HG02973 (cell line): Measurements from ENCODE around the gene TMEM272.

Experiments
- ATAC-seq: cut with Tn5 transposase; IDR thresholded peaks from one replicate; pipeline ENCODE4 v1.9.1; 2021; ENCODE audit warnings: moderate library complexity; ENCODE audit not compliant: unreplicated experiment

Gene TMEM272

DNA sequence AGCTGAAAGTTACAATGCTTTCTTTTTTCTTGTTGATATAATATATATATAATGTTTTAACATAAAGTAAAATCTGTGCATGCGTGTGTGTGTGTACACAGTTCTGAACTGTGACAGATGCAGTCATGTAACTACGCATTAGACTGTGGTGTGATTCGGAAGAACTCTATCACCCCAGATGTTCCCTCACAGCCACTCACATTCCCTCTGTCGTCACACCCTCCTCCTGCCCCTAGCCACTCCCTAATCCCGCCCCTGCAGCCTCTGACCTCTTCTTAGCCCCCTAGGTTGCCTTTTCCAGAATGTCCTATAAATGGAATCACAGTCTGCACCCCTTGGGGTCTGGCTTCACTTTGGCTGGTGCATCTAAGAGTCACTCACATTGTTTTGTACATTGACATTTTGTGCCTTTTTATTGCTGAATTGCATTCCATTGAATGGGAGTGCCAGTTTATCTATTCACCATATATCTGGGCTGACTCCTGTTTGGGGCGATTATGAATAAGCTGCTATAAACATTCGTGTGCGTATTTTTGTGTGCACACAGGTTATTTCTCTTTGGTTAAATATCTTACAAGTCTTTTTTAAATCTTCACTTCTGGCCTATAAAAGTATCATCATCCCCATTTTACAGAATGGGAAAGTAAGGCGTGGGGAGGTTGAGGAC, 61.4 kb downstream of the TMEM272 start:
- no peak for ATAC-seq

DNA sequence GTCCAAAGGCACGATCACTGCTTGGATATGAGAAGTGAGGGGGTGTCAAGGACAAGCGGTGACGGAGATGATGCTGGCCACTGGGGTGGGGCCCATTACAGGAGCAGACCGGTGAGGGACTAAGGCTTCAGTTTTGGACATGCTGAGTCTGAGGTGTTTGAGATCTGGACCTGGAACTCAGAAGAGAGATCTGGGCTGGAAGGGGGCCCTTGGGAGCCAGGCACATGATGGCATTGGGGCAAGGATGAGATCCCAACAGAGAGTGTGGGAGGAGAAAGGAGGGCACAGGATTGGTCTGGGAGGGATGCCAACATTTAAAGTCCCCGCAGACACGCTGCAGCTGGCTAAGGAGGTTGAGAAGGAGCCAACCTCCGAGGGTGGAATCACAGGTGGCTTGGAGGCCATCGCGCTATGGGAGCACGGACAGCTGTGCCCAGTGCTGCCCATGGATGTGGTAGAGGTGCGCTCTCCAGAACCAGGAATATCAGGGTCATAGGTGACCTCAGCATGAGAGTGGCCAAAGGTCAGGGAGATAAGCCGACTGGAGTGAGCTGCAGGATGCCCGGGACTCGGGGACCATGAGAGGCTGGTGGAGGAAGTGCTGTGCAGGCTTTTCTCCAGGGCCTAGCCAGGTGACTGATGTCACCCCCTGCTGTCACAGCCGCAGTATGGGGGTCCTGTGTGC, 62.8 kb downstream of the TMEM272 start:
- no peak for ATAC-seq

DNA sequence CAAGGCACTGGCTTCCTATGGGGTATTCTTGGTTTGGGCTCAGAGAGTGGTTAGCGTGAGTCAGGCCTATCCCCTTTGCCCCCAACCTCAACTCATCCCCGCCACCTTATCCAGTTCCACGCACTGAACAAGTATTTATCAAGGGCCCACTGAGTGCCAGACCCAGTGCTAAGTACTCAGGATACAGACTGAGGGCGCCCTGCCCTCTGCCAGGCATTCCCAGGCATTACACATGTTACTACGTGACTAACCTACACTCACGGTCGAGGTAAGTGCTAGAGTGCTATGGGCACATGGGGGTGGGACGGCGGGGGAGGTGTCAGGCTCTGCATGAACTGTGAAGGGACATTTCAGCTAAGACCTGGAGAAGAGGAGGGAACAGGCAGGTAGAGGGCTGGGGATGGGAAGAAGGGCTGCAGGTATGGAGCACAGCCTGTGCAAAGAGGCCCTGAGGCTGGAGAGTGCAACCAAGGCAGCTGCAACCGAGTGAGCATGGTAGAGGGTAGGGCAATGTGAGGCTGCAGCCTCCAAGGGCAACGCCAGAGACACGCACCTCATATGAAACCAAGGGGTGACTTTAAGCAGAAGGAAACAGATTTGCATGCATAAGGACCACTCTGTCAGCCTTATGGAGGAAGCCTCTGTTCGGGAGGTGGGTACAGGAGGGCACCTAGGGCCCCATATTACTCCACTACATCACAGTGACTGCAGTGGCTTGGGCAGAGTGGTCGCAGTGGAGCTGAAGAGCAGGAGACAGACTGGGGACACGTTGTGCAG, 63.5 kb downstream of the TMEM272 start:
- no peak for ATAC-seq

DNA sequence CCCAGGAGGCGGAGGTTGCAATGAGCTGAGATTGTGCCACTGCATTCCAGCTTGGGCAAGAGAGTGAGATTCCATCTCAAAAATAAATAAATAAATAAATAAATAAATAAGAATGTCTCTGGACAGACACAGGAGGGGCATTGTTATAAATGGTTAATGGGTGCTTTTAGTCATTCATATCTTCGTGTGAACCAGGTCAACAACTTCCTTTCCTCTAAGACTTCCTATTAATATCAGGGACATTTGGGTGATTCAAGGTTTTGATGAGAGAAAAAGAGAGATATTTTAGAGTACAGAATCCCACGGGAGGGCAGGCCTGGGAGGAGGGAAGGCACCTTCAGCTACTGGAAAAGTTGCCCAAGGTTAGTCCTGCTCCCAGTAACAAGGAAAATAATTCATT, 64.9 kb downstream of the TMEM272 start:
- ATAC-seq = no peak

DNA sequence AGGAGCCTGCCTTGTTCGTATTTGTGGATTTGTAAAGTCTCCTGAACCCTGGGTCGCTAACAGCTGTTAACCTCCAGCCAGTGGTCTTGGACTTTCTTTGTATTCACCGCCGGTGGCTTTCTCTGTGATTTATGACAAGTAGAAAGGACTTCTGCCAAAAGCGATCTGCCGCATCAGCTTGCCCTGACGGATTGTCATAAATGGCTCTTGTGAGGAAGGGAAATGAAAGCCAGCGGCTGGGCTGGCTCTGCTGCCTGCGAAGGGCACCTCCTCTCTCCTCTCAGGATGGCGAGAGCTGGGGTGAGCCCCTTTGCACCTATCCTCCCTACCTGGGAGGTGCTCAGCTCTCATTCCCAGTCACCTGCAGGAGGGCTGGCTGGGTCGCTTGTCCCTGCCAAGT, 66.6 kb downstream of the TMEM272 start:
- no peak for ATAC-seq

DNA sequence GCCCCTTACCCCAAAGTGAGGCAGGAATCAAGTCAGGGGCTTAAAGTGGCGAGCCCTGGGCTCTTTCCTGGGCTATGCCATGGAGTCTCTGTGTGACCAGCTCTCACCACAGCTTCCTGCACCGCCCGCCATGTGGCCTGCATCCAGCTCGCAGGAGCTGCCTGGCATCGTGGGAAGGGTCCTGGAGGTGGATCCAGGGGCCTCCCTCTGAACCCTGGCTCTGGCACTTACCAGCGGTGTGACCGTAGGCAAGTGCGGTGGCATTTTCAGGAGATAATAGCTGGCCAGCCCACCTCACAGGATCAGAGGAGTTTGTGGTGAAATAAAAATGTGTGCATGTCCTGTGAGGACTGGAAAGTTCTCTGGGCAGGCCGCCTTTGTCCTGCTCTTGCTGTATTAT, 67.1 kb downstream of the TMEM272 start:
- ATAC-seq = no peak

DNA sequence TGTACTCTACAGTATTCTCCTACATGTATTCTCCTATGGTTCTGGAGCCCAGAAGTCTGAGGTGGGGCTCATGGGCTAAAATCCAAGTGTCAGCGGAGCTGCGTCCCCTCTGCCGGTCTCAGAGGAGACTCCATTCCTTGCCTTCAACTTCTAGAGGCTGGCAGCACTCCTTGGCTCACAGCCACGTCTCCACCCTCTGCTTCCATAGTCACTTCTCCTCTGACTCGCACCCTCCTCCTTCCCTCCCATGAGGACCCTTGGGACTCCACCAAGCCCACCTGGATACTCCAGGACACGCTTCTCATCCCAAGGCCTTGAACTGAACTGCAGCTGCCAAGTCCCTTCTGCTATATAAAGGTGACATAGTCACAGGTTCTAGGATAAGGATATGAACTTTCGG, 68.8 kb downstream of the TMEM272 start:
- ATAC-seq = no peak

DNA sequence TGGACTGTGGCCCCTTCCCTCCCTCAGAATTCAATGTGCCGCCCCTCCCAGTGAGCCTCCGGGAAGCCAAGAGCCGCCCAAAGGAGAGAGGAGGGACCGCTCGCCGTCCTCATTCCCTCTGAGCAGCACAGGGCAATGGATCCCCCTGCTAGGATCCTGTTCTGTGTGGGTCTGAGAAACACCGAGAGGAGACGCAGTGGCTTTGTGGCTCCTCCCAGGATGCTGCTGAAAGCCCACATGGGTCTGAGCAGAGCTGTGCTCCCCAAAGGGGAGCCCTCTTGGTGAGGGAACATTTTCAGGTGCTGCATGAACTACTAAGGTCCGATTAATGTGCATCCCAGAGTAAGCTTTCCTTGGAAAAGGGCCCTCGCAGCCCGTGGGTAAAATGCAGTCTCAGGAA, 71.5 kb downstream of the TMEM272 start:
- ATAC-seq = no peak

DNA sequence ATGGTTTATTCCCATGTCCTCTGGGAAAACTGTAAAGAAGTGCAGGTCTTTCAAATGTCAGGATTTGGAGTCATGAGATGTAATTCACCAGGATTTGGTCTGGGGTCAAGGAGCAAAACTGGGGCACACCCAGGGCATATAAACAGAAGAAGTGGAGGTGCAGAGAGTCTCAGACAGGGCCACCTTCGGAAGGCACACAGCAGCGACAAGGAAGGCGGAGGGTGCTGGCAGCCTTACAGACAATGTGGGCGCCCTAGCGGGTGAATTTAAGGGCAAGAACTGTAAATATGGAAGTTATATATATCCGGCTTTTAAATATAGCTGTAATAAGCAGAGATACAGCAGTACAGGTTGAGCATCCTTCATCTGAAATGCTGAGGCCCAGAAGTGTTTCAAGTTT, 72.2 kb downstream of the TMEM272 start:
- no peak for ATAC-seq

DNA sequence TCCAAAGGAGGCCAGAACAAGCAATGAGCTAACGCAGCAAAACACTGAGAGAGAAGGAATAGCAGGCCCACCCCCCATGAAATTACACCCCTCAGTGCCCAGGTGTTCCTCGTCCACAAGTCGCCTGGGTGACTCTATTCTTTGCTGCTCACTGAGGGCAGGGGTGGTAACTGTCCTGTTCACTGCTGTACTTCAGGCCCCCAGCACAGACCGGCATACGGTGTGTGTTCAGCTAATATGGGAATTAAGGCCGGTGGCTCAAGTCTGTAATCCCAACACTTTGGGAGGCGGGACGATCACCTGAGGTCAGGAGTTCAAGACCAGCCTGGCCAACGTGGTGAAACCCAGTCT, 72.9 kb downstream of the TMEM272 start:
- ATAC-seq = no peak

DNA sequence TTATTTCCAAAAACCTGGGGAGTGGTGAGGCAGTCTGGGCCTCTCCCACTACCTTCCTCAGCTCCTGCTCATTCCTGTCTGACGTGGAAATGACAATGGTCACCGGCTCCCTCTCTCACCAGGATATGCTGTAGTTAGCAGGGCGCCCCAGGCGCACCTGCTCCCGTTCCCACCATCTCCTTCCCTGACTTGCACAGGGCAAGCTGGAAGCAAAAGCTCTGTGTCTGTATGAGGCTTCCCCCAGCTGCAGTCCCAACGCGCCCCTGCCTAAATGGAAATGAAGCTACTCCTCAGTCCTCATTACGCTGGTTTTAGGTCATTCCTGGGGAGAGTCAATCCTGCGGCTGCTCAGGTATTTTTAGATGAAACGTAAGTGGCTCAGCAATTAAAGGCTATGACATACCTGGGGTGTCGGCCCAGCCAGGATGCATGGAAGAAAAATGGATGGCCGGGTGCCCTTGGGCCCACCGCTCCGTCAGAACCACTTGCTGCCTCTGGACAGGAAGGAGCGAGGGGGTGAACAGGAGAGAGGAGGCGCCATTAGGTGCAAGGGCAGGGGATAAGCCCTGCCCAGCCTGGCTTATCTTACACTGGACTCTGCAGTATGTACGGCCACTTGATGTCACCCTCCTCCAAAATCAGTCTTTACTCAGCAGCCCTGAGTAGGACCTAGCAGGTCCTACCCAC, 73.4 kb downstream of the TMEM272 start:
- no peak for ATAC-seq

DNA sequence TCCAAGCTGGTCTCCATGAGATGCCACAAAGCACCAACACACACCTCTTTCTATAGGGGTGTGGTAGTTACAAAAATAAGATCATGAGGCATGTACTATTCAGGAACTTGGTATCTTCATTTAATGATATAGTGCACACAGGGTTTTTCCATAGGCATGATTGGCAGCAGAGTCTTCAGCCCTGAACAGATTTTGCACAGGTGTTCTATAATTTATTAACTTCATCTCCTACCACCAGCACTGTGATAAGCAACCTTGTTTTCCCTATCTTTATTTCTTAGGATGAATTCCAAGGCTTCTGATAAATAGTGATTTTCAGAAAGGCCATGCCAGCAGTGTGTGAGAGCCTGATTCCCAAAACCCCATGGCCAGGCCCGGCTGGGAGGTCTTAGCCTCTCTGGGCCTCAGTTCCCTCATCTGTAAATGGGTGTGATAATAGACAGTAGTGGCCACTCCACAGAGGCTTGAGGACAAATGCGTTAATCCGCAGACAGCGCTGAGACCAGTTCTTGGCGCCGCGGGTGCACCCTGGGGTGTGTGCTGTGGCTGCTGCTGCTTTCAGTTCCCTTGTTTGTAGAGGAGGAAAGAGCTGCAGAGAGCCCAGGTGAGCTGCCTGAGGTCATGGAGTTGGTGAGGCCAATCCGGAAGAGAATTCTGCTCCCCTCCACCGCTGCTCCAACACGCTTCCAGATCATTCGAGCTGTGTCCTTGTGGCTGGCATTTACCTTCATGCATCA, 74.1 kb downstream of the TMEM272 start:
- ATAC-seq = no peak

DNA sequence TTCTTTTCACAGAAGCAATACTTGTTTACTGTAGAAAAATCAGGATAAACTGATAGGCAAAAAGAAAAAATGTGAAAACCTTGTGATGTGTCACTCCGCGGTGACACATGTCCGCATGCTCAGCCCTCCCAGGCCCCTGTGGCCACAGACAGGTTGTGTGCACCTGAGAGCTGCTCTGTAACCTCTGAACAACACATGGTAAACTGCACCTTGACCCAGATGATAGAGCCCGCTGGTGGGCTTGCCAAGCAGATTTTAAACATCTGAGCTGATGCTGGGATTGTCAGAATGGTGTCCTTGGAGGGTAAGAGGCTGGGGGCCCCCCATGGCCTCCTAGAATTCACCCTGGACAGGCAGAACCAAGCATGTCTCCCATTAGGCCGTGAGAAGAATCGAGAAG, 74.8 kb downstream of the TMEM272 start:
- ATAC-seq = no peak

DNA sequence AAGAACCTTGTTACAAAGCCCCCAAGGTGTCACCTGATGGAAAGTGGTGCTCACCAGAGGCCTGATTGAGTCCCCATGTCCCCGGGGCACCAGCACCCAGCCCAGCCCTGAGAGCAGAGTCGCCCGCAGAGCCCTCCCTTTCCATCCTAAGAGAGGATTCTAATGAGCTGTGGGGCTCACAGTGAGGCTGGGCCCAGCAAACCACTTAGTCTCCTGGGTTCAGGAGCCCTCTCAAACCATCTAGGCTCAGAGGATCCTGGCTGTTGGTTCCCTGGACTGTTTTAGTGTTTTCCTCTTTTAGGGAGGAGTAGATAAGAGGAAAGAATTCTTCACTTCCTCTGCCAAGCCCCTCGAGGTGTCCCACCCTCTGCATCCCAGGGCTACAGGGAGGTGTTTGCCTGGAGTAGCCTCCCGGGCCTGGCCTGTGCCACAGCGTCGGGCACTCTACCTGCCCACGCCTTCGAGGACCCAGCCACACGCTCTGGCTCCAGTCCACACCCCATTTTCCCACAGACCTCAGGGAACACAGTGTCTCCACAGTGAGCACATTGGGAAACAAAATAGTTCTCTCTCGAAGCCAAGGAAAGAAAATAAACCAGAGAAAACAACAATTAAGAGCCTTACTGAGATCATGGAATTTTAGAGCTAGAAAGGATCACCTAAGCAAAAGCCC, 75.4 kb downstream of the TMEM272 start:
- no peak for ATAC-seq

DNA sequence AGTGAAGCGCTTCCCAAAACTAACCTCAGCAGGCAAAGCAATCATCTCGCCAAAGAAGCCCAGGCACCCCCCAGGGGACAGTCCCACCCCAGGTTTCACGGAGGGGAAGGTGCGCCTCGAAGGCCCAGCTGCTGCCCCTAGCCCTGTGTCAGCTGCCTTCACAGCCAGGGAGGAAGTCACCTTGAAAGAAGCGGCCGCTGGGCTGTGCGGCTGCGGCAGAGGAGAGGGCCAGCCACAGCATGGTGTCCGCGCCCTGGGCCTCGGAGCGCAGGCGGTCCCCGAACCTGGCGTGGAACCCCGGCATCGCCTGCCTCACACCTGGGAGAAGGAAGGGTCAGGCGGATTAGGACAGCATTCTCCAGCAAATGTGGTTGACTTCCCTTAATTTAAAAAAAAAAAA, 76.0 kb downstream of the TMEM272 start:
- ATAC-seq = no peak

DNA sequence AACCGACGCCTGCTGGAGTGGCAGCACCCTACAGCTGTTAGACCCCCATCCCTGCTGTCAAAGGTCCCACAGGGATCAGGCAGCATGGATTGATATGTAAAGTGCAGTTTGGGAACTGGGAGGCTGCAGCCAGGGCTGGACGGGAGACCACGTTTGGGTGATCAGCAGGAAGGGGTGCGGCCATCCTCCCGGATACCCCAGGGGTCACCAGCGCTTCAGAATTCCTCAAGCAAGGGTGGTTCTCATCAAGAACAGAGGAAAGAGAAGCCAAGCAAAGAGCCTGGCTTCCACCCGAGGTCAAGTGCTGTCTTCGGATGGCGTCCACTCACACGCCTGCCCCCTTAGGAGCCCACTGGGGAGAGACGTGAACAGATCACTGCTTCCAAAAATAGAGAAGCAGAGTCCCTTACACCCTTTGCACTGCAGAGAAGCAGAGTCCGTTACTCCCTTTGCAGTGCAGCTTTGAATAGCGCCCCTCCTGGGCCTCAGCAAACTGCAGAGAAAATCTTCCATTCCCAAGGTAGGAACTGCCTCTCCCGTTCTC, 76.5 kb downstream of the TMEM272 start:
- ATAC-seq = no peak

DNA sequence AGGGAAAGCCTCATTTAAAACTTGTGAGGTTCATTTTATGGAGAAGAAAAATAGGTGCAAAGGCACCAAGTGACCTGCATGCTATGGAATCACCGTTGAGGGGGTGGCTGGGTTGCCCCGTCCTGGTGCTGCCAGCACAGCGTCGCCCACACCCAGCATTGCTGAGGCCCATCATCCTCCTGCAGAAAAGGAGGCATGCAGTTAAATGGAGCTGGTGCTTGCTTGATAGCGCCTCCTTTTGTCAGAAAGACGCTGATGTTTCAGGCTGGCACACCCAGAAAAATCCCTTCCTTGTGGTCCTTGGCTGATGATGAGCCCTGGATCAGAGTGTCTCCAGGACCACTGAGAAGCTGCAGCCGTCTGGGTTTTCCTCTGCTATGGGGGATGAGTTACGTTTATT, 77.9 kb downstream of the TMEM272 start:
- no peak for ATAC-seq

DNA sequence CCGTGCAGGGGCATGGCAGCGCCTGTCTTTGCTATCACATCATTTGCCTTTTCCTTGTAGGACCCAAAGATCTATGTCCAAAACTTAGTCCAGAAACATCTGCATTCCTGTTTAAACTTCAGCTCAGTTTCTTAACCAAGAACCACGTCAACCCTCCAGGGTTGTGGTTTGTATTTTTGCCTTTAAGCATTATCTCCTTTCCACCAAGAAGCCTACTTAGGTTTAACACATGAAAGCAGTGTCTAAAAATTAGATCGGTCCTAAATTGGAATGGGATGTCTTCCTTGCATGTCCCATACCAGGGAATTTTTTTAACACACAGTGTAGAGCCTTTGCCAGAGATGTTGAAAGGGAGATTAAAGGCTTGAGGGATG, 79.8 kb downstream of the TMEM272 start:
- ATAC-seq = no peak

DNA sequence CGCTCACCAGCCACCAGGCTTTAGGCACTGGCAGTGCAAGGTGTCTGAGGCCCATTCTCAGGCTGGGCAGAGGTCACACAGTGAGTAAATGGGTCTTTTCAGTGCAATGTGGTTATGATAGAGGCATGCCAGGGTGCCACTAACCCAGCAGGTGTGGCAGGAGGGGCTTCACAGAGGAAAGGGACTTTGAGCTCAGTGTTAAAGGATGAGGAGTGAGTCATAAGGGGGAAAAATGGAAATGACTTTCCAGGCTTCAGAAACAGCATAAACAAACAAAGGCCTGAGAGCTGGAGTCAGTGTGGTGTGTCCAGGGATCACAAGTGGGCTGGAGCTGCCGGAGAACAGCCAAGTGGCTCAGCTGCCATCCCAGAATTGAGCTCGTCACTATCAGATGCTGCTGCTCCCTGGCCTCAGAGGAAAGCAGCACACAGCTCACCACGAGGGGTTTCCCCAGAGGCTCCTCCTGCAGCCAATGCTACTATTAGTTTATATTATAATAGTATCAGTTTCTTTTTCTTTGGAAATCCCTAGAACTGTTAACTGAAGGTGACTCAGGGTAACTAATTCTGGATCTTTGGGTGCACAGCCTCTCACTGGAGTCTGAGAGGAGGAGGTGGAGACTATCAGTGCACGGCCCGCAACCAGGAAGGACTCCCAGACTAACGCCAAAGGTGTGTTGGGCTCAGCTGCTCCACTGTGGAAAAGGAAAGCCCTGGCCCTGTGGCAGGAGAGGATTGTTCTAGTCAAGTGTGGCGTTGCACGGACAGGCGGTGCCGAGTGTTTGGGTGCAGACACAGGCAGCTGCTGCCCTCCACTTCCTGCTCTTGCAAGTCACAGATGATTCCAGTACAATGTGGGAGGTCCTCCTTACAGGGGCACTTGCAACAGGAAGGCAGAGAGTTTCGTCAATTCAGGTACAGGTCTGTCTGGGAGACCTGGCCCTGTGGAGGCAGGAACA, 80.5 kb downstream of the TMEM272 start:
- ATAC-seq = peak; percentile 87
